ENCODE results near the gene KAT2A.
"Not testable (repeated sequence)": the region's sequence is repeated elsewhere in the genome, so short reads cannot be mapped to it uniquely, and the experiment has no call there.

The KAT2A gene

GRCh38 chr17:42143138-42143537 is 22.0 kb upstream of the KAT2A start:
- H3K9me3 Mint-ChIP-seq, H3K27me3 Mint-ChIP-seq, DNase-seq, H3K4me3 Mint-ChIP-seq, H3K27ac Mint-ChIP-seq: not testable (repeated sequence)
- CTCF ChIA-PET: interaction anchor here (1.2 kb wide), 1 partner anchor 71 kb away, joined by 3 read pairs; no protein-coding TSS in a partner anchor
- Mint-ChIP-seq H3K36me3 (peaks cover 40% of the 10 kb centered on the region), H3K4me1 (peaks cover 13% of the 10 kb centered on the region)

- Mint-ChIP-seq H3K9me3 (no peaks in the 10 kb centered on the region), H3K36me3 (peaks cover 38% of the 10 kb centered on the region), H3K27ac (peak overlapping the region; percentile 75), H3K27me3 (no peaks in the 10 kb centered on the region), H3K4me3 (no peak overlapping the region), H3K4me1 (peaks cover 11% of the 10 kb centered on the region)
- DNase-seq: no peak
- CTCF ChIA-PET: interaction anchor here (0.9 to 1.2 kb wide), 3 partner anchors 39 to 264 kb away, joined by 3 read pairs; no protein-coding TSS in a partner anchor
These were observed 21.3 kb upstream of the KAT2A start for GRCh38 chr17:42142371-42142896.

GRCh38 chr17:42141382-42141781 is 20.2 kb upstream of the KAT2A start:
- no peaks in the 10 kb centered on the region for H3K27me3 Mint-ChIP-seq
- no peak overlapping the region for H3K27ac Mint-ChIP-seq
- CTCF ChIA-PET: interaction anchor here (1.0 kb wide), 1 partner anchor 40 kb away, joined by 3 read pairs; no protein-coding TSS in a partner anchor
- H3K36me3 Mint-ChIP-seq: peaks cover 36% of the 10 kb centered on the region
- DNase-seq: no peak
- H3K4me3 Mint-ChIP-seq: no peak overlapping the region
- peaks cover 13% of the 10 kb centered on the region for H3K4me1 Mint-ChIP-seq
- no peaks in the 10 kb centered on the region for H3K9me3 Mint-ChIP-seq

- H3K27me3 Mint-ChIP-seq, CTCF ChIA-PET, DNase-seq, H3K4me3 Mint-ChIP-seq, H3K27ac Mint-ChIP-seq, H3K9me3 Mint-ChIP-seq: not testable (repeated sequence)
- Mint-ChIP-seq H3K4me1 (peaks cover 20% of the 10 kb centered on the region), H3K36me3 (peaks cover 38% of the 10 kb centered on the region)
These were observed 19.5 kb upstream of the KAT2A start for GRCh38 chr17:42140690-42141089.

GRCh38 chr17:42138749-42139492 is 17.8 kb upstream of the KAT2A start:
- DNase-seq: no peak
- Mint-ChIP-seq H3K4me3 (no peak overlapping the region), H3K4me1 (peaks cover 32% of the 10 kb centered on the region), H3K36me3 (peaks cover 38% of the 10 kb centered on the region), H3K27ac (no peak overlapping the region), H3K9me3 (no peaks in the 10 kb centered on the region), H3K27me3 (no peaks in the 10 kb centered on the region)
- CTCF ChIA-PET: no interaction called here

GRCh38 chr17:42136654-42137051 is 15.5 kb upstream of the KAT2A start:
- Mint-ChIP-seq H3K4me1 (peaks cover 47% of the 10 kb centered on the region), H3K36me3 (peaks cover 33% of the 10 kb centered on the region), H3K4me3 (no peak overlapping the region), H3K27me3 (no peaks in the 10 kb centered on the region), H3K9me3 (no peaks in the 10 kb centered on the region), H3K27ac (no peak overlapping the region)
- no peak for DNase-seq
- CTCF ChIA-PET: interaction anchor here (0.6 to 1.3 kb wide), 3 partner anchors 17 to 346 kb away, joined by 3 to 4 read pairs (median 3); no protein-coding TSS in a partner anchor

- H3K4me1 Mint-ChIP-seq: peaks cover 53% of the 10 kb centered on the region
- H3K9me3 Mint-ChIP-seq: no peaks in the 10 kb centered on the region
- no peak for DNase-seq
- H3K27me3 Mint-ChIP-seq: no peaks in the 10 kb centered on the region
- peaks cover 31% of the 10 kb centered on the region for H3K36me3 Mint-ChIP-seq
- H3K27ac Mint-ChIP-seq: peak overlapping the region; percentile 83
- no peak overlapping the region for H3K4me3 Mint-ChIP-seq
- CTCF ChIA-PET: interaction anchor here (0.6 to 2.0 kb wide), 5 partner anchors 16 to 345 kb away, joined by 3 to 6 read pairs (median 4); no protein-coding TSS in a partner anchor
These were observed 14.8 kb upstream of the KAT2A start for GRCh38 chr17:42135664-42136653.

- Mint-ChIP-seq H3K27me3 (no peaks in the 10 kb centered on the region), H3K9me3 (no peaks in the 10 kb centered on the region), H3K4me3 (no peak overlapping the region), H3K27ac (no peak overlapping the region), H3K4me1 (peaks cover 55% of the 10 kb centered on the region), H3K36me3 (peaks cover 37% of the 10 kb centered on the region)
- DNase-seq: no peak
- CTCF ChIA-PET: interaction anchor here (1.0 to 2.0 kb wide), 3 partner anchors 46 to 170 kb away, joined by 4 to 6 read pairs (median 5); no protein-coding TSS in a partner anchor
These were observed 14.0 kb upstream of the KAT2A start for GRCh38 chr17:42135151-42135550.

GRCh38 chr17:42133461-42134041 is 12.4 kb upstream of the KAT2A start:
- no peak for DNase-seq
- Mint-ChIP-seq H3K36me3 (peaks cover 41% of the 10 kb centered on the region), H3K4me3 (no peak overlapping the region), H3K9me3 (no peaks in the 10 kb centered on the region), H3K4me1 (peaks cover 55% of the 10 kb centered on the region), H3K27me3 (no peaks in the 10 kb centered on the region), H3K27ac (peak overlapping the region; percentile 75)
- CTCF ChIA-PET: interaction anchor here (1.0 kb wide), 1 partner anchor 15 kb away, joined by 3 read pairs; no protein-coding TSS in a partner anchor

GRCh38 chr17:42132941-42133340 is 11.8 kb upstream of the KAT2A start:
- Mint-ChIP-seq H3K4me1 (peaks cover 55% of the 10 kb centered on the region), H3K27ac (peak overlapping the region; percentile 75), H3K9me3 (no peaks in the 10 kb centered on the region), H3K4me3 (no peak overlapping the region), H3K27me3 (no peaks in the 10 kb centered on the region), H3K36me3 (peaks cover 48% of the 10 kb centered on the region)
- CTCF ChIA-PET: interaction anchor here (1.0 kb wide), 1 partner anchor 14 kb away, joined by 3 read pairs; no protein-coding TSS in a partner anchor
- no peak for DNase-seq

- CTCF ChIA-PET: interaction anchor here (3.8 kb wide), 1 partner anchor 108 kb away, joined by 17 read pairs; no protein-coding TSS in a partner anchor
- no peak overlapping the region for H3K4me3 Mint-ChIP-seq
- H3K36me3 Mint-ChIP-seq: peaks cover 55% of the 10 kb centered on the region
- no peaks in the 10 kb centered on the region for H3K27me3 Mint-ChIP-seq
- H3K27ac Mint-ChIP-seq: peak overlapping the region; percentile 82
- DNase-seq: no peak
- H3K9me3 Mint-ChIP-seq: no peaks in the 10 kb centered on the region
- H3K4me1 Mint-ChIP-seq: peaks cover 55% of the 10 kb centered on the region
These were observed 10.8 kb upstream of the KAT2A start for GRCh38 chr17:42131981-42132432.

- H3K4me1 Mint-ChIP-seq: peaks cover 48% of the 10 kb centered on the region
- H3K4me3 Mint-ChIP-seq: no peak overlapping the region
- H3K9me3 Mint-ChIP-seq: no peaks in the 10 kb centered on the region
- H3K27me3 Mint-ChIP-seq: no peaks in the 10 kb centered on the region
- H3K27ac Mint-ChIP-seq: peak overlapping the region; percentile 15
- DNase-seq: no peak
- CTCF ChIA-PET: interaction anchor here (1.0 to 3.8 kb wide), 2 partner anchors 14 to 107 kb away, joined by 3 to 17 read pairs; no protein-coding TSS in a partner anchor
- peaks cover 51% of the 10 kb centered on the region for H3K36me3 Mint-ChIP-seq
These were observed 10.1 kb upstream of the KAT2A start for GRCh38 chr17:42131232-42131631.

GRCh38 chr17:42130310-42130936 is 9.3 kb upstream of the KAT2A start:
- DNase-seq: no peak
- Mint-ChIP-seq H3K27ac (no peak overlapping the region), H3K36me3 (peaks cover 52% of the 10 kb centered on the region), H3K4me1 (peaks cover 39% of the 10 kb centered on the region), H3K4me3 (no peak overlapping the region), H3K27me3 (no peaks in the 10 kb centered on the region), H3K9me3 (no peaks in the 10 kb centered on the region)
- CTCF ChIA-PET: interaction anchor here (0.9 to 3.8 kb wide), 7 partner anchors 11 to 276 kb away, joined by 3 to 17 read pairs (median 4); partner anchors contain the start of gene GHDC
